Uterus (tissue), 2 donors: Measurements from ENCODE around the gene GTF2H1.

ENCODE experiments used
- POLR2A ChIP-seq, 2 donors: fragments of 450-650 bp; IDR thresholded peaks; one replicate each; pipeline ENCODE4 v1.6.1; 2016; ENCODE audit warnings: antibody characterized with exemption in 2 of 2, mild to moderate bottlenecking in 1 of 2, moderate library complexity in 1 of 2
- TF ChIP-seq, protein P1 (sequence below), 4 experiments: fragments of 200-600 bp in 2 of 4; fragments of 450-650 bp in 2 of 4; sonication (generic) in 2 of 4; IDR thresholded peaks; one replicate each; pipeline ENCODE4 v1.5.1; 2016 to 2019; ENCODE audit warnings: antibody characterized with exemption in 4 of 4, mild to moderate bottlenecking in 2 of 4, moderate library complexity in 1 of 4

DNA sequence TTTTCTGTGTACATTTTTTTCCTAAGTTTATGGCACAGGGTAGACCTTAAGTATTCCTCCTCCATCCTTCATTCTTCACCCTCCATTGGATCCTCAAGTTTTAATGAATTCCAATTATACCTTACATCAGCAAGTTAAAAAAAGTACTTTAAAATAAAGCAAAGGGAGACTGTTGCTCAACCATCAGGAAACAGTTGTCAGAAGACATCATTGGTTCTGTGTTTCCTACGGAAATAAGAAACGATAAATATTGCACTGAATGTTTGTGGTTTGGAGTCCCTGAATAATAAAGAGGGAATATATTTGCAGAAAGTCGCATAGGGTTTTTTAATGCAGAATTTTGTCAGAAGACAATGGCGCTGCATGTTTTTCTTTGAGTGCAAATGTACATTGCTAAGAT is 43.9 kb downstream of the GTF2H1 start:
- TF ChIP-seq, protein P1, sequence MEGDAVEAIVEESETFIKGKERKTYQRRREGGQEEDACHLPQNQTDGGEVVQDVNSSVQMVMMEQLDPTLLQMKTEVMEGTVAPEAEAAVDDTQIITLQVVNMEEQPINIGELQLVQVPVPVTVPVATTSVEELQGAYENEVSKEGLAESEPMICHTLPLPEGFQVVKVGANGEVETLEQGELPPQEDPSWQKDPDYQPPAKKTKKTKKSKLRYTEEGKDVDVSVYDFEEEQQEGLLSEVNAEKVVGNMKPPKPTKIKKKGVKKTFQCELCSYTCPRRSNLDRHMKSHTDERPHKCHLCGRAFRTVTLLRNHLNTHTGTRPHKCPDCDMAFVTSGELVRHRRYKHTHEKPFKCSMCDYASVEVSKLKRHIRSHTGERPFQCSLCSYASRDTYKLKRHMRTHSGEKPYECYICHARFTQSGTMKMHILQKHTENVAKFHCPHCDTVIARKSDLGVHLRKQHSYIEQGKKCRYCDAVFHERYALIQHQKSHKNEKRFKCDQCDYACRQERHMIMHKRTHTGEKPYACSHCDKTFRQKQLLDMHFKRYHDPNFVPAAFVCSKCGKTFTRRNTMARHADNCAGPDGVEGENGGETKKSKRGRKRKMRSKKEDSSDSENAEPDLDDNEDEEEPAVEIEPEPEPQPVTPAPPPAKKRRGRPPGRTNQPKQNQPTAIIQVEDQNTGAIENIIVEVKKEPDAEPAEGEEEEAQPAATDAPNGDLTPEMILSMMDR (IDR thresholded peaks at IDR 0.05) = no peak
- no peak for TF ChIP-seq POLR2A (IDR thresholded peaks at IDR 0.05)
